Stimulated activated CD4-positive, alpha-beta T cell treated with anti-CD3 and anti-CD28 coated beads, Interleukin-12 subunit alpha, Interleukin-12 subunit beta, amount 100 ng/mL, for 48 hours (primary cell): ENCODE data around the gene TMEM63B.
"Not testable (repeated sequence)": the region's sequence is repeated elsewhere in the genome, so short reads cannot be mapped to it uniquely, and the experiment has no call there.

Source experiments
- DNase-seq, 3 donors: peaks; one replicate each; pipeline ENCODE4 v3.0.0-alpha.2; 2020; ENCODE audit warnings: low read depth in 2 of 3, low spot score in 1 of 3

The TMEM63B gene

DNA sequence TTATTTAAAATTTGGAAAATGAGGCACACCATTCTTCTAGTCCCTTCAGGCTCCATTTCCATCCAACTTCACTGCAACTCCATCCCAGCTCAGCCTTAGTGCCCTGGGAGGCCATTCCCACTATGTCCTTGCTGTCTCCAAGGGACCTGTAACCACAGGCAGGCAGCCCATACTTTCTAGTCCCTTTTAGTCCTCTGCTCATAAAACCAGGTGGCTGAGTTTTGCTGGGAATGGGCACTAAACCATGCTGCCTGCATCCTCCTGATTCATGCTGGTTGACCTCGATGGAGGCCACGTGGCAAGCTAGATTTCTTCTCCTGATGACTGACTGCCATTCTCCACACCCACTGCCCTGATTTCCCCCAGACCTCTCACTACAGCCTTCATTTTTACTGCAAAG is 61.9 kb downstream of the TMEM63B start:
- no peak for DNase-seq

GRCh38 chr6:44190715-44191114 is 63.4 kb downstream of the TMEM63B start:
- no peak for DNase-seq

GRCh38 chr6:44192428-44193041 is 65.2 kb downstream of the TMEM63B start:
- DNase-seq: no peak

GRCh38 chr6:44193307-44193910 is 66.1 kb downstream of the TMEM63B start:
- no peak for DNase-seq

- DNase-seq: no peak
Observed at GRCh38 chr6:44194326-44194725, 67.0 kb downstream of the TMEM63B start.

DNA sequence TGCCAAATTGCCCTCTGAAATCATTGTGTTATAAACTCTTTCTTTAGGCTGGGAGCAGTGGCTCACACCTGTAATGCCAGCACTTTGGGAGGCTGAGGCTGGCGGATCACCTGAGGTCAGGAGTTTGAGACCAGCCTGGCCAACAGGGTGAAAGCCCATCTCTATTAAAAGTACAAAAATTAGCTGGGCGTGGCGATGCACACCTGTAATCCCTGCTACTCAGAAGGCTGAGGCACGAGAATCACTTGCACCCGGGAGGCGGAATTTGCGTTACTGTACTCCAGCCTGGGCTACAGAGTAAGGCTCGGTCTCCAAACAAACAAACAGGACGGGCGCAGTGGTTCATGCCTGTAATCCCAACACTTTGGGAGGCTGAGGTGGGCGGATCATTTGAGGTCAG is 69.0 kb downstream of the TMEM63B start:
- not testable (repeated sequence) for DNase-seq

DNA sequence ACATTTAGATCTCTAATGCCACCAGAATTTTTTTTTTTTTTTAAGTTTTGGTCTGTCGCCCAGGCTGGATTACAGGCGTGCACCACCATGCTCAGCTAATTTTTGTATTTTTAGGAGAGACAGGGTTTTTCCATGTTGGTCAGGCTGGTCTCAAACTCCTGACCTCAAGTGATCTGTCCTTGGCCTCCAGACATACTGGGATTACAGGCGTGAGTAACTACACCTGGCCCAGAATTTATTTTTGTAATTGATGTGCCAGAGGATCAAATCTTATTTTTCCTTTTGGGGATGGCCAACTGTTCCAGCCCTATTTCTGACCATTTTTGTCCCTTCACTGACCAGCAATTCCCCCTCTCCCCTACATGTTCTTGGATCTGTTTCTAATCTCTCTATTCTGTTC is 71.3 kb downstream of the TMEM63B start:
- DNase-seq: no peak

- no peak for DNase-seq
Observed at GRCh38 chr6:44199883-44200282, 72.5 kb downstream of the TMEM63B start.

DNA sequence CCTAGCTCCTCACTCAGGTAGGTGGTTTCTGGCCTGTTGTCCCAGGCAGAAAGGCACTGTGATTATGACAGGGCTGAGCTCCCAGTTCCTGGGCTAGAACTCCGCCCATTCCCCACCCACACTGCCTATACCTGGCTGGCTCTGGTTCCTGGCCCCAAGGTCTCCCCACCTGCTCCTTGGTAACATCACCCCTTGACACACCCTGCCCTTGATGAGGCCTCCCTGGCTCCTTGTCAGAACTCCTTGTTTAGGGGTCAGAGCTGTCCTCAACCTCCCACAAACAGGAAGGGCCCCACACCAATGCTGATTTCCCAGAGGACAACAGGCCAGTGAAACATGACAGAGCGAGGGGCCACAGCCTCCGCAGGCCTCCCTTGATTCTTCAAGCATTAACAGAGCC is 73.8 kb downstream of the TMEM63B start:
- DNase-seq: no peak

GRCh38 chr6:44201638-44202303 is 74.4 kb downstream of the TMEM63B start:
- no peak for DNase-seq

- no peak for DNase-seq
Observed at GRCh38 chr6:44202332-44202971, 75.1 kb downstream of the TMEM63B start.

DNA sequence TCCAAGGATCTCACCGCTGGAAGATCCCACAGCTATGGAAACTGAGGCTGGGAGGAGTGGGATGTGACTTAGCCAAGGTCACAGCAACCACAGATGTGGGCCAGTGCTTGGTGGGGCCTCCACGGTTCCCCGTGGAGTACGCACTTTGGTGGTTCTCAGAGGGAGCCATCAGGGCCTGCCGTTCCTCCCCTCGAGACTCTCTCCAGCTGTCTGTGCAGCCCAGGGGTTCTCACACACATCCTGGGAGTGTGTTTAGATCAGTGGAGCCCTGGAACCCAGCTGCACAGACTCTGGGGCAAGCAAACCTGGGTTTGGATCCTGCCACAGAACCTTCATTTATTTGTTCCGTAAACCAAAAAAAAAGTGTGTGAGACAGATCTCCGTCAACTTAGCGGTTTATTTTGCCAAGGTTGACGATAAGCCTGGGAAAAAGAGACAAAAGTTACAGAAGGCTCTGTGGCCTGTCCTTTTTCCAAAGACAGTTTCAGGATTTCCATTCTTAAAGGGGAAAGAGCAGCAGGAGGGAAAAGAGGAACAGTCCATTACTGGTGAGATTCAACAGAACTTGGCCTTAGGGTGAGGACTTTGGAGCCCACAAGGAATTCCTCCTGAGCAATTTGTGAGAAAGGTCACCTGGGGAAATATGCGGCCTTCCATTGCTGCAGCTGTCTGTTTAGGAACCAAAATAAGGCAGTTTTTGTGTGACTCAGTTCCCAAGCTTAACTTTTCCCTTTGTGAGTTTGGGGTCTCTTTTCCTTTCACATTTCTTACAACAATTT is 75.8 kb downstream of the TMEM63B start:
- DNase-seq: no peak

DNA sequence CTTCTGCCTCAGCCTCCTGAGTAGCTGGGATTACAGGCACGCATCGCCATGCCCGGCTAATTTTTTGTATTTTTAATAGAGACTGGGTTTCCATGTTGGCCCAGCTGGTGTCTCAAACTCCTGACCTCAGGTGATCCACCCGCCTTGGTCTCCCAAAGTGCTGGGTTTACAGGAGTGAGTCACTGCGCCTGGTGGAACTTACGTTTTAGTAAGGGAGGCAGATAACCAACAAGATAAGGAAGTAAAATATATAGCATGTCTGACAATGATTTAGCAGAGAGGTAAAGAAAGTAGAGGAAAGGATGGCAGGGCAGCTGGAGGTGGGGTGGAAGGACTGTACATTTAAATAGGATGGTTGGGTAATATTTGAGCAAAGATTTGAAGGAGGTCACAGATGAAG is 76.6 kb downstream of the TMEM63B start:
- DNase-seq: no peak
